COLO829 (cell line): ENCODE results near the gene KRTAP9-2.
"Not testable (repeated sequence)": the region's sequence is repeated elsewhere in the genome, so short reads cannot be mapped to it uniquely, and the experiment has no call there.

Source experiments
- DNase-seq: peaks from one replicate; pipeline ENCODE4 v3.0.0; 2012; ENCODE audit warnings: low spot score

The KRTAP9-2 gene

GRCh38 chr17:41226598-41227095, at the start of gene KRTAP9-2:
Gene KRTAP9-2, plus strand, starts transcription at chr17:41226648. Its CDS starts 7 bp downstream, at chr17:41226655.
- not testable (repeated sequence) for DNase-seq

GRCh38 chr17:41176744-41177387, 49.6 kb upstream of the KRTAP9-2 start:
- no peak for DNase-seq

GRCh38 chr17:41177727-41178271, 48.6 kb upstream of the KRTAP9-2 start, which contains the start of gene KRTAP4-2:
Gene KRTAP4-2, minus strand, starts transcription at chr17:41178221. Its CDS starts 57 bp downstream, at chr17:41178164.
- DNase-seq = no peak

- DNase-seq = no peak
Measured at GRCh38 chr17:41178341-41178740, 48.1 kb upstream of the KRTAP9-2 start.

- DNase-seq = no peak
Measured at GRCh38 chr17:41178843-41179616, 47.4 kb upstream of the KRTAP9-2 start.

GRCh38 chr17:41184480-41184961, 41.9 kb upstream of the KRTAP9-2 start, which contains the start of gene KRTAP4-1:
Gene KRTAP4-1, minus strand, starts transcription at chr17:41184911. Its CDS starts 57 bp downstream, at chr17:41184854.
- no peak for DNase-seq

- no peak for DNase-seq
Measured at GRCh38 chr17:41185001-41185400, 41.4 kb upstream of the KRTAP9-2 start.

- no peak for DNase-seq
Measured at GRCh38 chr17:41186872-41187271, 39.6 kb upstream of the KRTAP9-2 start.

GRCh38 chr17:41189837-41190318, 36.6 kb upstream of the KRTAP9-2 start, which contains the start of gene KRTAP9-1:
Gene KRTAP9-1, plus strand, starts transcription at chr17:41189887. Its CDS starts 0 bp downstream, at chr17:41189887.
- DNase-seq = not testable (repeated sequence)

GRCh38 chr17:41190328-41190727, 36.1 kb upstream of the KRTAP9-2 start:
- no peak for DNase-seq

GRCh38 chr17:41196068-41196467, 30.4 kb upstream of the KRTAP9-2 start:
- no peak for DNase-seq

- DNase-seq = no peak
Measured at GRCh38 chr17:41199421-41200078, 26.9 kb upstream of the KRTAP9-2 start.

GRCh38 chr17:41211845-41212466, 14.5 kb upstream of the KRTAP9-2 start:
- DNase-seq = no peak

GRCh38 chr17:41212524-41213169, 13.8 kb upstream of the KRTAP9-2 start:
- DNase-seq = no peak

GRCh38 chr17:41215681-41216080, 10.8 kb upstream of the KRTAP9-2 start:
- no peak for DNase-seq

GRCh38 chr17:41223821-41224220, 2.6 kb upstream of the KRTAP9-2 start:
- DNase-seq = peak; percentile 57

- DNase-seq = peak; percentile 41
Measured at GRCh38 chr17:41226051-41226450, 397 bp upstream of the KRTAP9-2 start.

GRCh38 chr17:41230094-41230493, 3.6 kb downstream of the KRTAP9-2 start:
- DNase-seq = no peak

- no peak for DNase-seq
Measured at GRCh38 chr17:41231731-41232130, 5.3 kb downstream of the KRTAP9-2 start.

GRCh38 chr17:41232399-41233105, 6.1 kb downstream of the KRTAP9-2 start, which contains the start of gene KRTAP9-3:
Gene KRTAP9-3, plus strand, starts transcription at chr17:41232449. Its CDS starts 53 bp downstream, at chr17:41232502.
- not testable (repeated sequence) for DNase-seq
